Aorta (tissue), 5 donors: ENCODE results near the gene RELB. TPM values are rescaled to one million over a fixed set of nuclear protein-coding genes. Genes with fewer than 3 reads are reported as not detected.

Source experiments
- ATAC-seq: fragments of 200-7000 bp; cut with Tn5 transposase; one replicate; pipeline ENCODE4 v1.9.1; 2022; ENCODE audit warnings: moderate library complexity; ENCODE audit not compliant: low FRiP score
- DNase-seq, 2 donors: peaks; one replicate each; pipeline ENCODE4 v3.0.0-alpha.2; 2020
- H3K27ac ChIP-seq, 2 donors: one replicate each; pipeline ENCODE4 v1.5.1; 2013; ENCODE audit warnings: low read length in 2 of 2, mild to moderate bottlenecking in 2 of 2, moderate library complexity in 2 of 2, control low read depth in 1 of 2, inconsistent platforms in 1 of 2, low read depth in 1 of 2
- H3K27me3 ChIP-seq, 2 donors: one replicate each; pipeline ENCODE4 v1.6.1; 2013; ENCODE audit warnings: control low read depth in 1 of 2, low read length in 1 of 2, mild to moderate bottlenecking in 1 of 2, moderate library complexity in 1 of 2; ENCODE audit not compliant: insufficient read depth in 2 of 2, control insufficient read depth in 1 of 2
- H3K36me3 ChIP-seq, 2 donors: one replicate each; pipeline ENCODE4 v1.6.1; 2013; ENCODE audit warnings: control low read depth in 1 of 2, low read length in 1 of 2, mild to moderate bottlenecking in 1 of 2; ENCODE audit not compliant: insufficient read depth in 2 of 2, control insufficient read depth in 1 of 2
- H3K4me1 ChIP-seq, 2 donors: one replicate each; pipeline ENCODE4 v1.6.1; 2013; ENCODE audit warnings: low read length in 2 of 2, control low read depth in 1 of 2, mild to moderate bottlenecking in 1 of 2, moderate library complexity in 1 of 2; ENCODE audit not compliant: insufficient read depth in 2 of 2, control insufficient read depth in 1 of 2
- H3K4me3 ChIP-seq, 2 donors: one replicate each; pipeline ENCODE4 v1.5.1; 2013; ENCODE audit warnings: low read length in 2 of 2, control low read depth in 1 of 2, mild to moderate bottlenecking in 1 of 2
- H3K9me3 ChIP-seq: one replicate; pipeline ENCODE4 v1.6.1; 2013; ENCODE audit warnings: mild to moderate bottlenecking, low read length; ENCODE audit not compliant: control insufficient read depth
- WGBS, 2 donors: extraction: QIAGEN DNeasy Blood & Tissue Kit; methylation state at CpG; one replicate each; pipeline ENCODE4 v1.1.7; 2013; 5-methylcytosine and 5-hydroxymethylcytosine counted together
- intact Hi-C, 2 donors: fragments of 100-400 bp; cut with DNase I; formaldehyde crosslinking; loops; one replicate each; pipeline versions ENCODE4 v1.14.2 to v1.15.0; 2022
- polyA plus RNA-seq, 2 donors: library from polyadenylated mRNA; stranded (reverse); fragments of 200-250 nt; gene quantifications; one replicate each; pipeline ENCODE4 v1.2.3, GENCODE V29; 2013
- total RNA-seq, 2 donors: library from RNA; stranded (reverse); fragmentation: NEBNext Ultra II Directional; extraction: Animal tissue kit (Norgen Biotek cat#: 25700); gene quantifications; one replicate each; pipeline ENCODE4 v1.2.1, GENCODE V29; 2021
- donor health status: healthy with polysubstance abuse.
- donor health status: Bipolar disorder and iron deficiency.
- donor health status: DM: no; HTN: no; CAD: no.
- donor health status: DM: no; HTN: no; CAD: no.
- donor health status: DM: yes; HTN: yes; CAD: no.

The RELB gene
- total and polyA plus RNA-seq, 4 donors = 7.0 to 30.0 (median 15.4) TPM

- Histone ChIP-seq H3K4me3 (no peak overlapping the region), H3K9me3 (no peaks in the 10 kb centered on the region), H3K27ac (no peak overlapping the region), H3K27me3 (no peaks in the 10 kb centered on the region), H3K4me1 (no peaks in the 10 kb centered on the region), H3K36me3 (peaks cover 1 to 3% of the 10 kb centered on the region in 2 donors)
- intact Hi-C loops = no loop called here
- ATAC-seq (no peak), DNase-seq (no peak)
- 74 to 79% methylated on average over 10 of the region's 10 CpGs for WGBS, 2 donors
These were observed 7.3 kb downstream of the RELB start for GRCh38 chr19:45008552-45008951.

DNA sequence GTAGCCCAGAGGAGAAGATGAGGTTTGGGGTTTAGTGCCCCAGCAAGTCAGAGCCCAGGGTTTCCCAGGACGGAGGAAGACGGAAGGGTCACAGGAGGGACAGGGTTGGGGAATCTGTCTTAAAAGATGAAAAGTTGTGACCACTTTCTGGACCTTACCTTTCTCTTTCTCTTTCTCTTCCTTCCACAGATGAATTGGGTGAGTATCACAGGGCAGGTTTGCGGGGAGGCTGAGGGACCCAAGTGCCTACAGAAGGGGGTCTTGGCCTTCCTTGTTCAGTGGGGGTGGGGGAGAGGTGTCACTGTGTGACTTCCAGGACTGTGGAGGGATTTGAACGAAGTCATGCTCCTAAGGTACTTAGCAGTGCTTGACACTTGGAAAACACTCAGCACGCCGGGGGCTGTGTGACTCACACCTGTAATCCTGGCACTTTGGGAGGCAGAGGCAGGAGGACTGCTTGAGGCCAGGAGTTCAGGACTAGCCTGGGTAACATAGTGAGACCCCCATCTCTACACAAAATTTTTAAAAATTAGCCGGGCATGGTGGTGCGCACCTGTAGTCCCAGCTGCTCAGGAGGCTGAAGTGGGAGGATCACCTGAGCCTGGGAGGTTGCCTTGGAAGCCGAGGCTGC, 8.5 kb downstream of the RELB start:
- no peak for DNase-seq
- no peak overlapping the region for H3K4me3 ChIP-seq
- peaks cover 1 to 3% of the 10 kb centered on the region in 2 donors for H3K36me3 ChIP-seq
- 72 to 95% methylated on average over 8 to 9 of the region's 9 CpGs for WGBS, 2 donors
- no peak for ATAC-seq
- H3K4me1 ChIP-seq = no peaks in the 10 kb centered on the region
- H3K27ac ChIP-seq = no peak overlapping the region
- H3K9me3 ChIP-seq = no peaks in the 10 kb centered on the region
- intact Hi-C loops = no loop called here
- H3K27me3 ChIP-seq = no peaks in the 10 kb centered on the region

- intact Hi-C loops = no loop called here
- DNase-seq (no peak), ATAC-seq (no peak)
- WGBS, 2 donors = 57 to 69% methylated on average over 6 of the region's 6 CpGs
- Histone ChIP-seq H3K9me3 (no peaks in the 10 kb centered on the region), H3K27ac (no peak overlapping the region), H3K27me3 (no peaks in the 10 kb centered on the region), H3K4me3 (no peak overlapping the region), H3K36me3 (peaks cover 1 to 3% of the 10 kb centered on the region in 2 donors), H3K4me1 (no peaks in the 10 kb centered on the region)
These were observed 9.0 kb downstream of the RELB start for GRCh38 chr19:45010306-45010705.

GRCh38 chr19:45011959-45012358, 10.7 kb downstream of the RELB start:
- DNase-seq = no peak
- no peaks in the 10 kb centered on the region for H3K27me3 ChIP-seq
- no peak for ATAC-seq
- H3K4me3 ChIP-seq = no peak overlapping the region
- H3K27ac ChIP-seq = no peak overlapping the region
- H3K36me3 ChIP-seq = peaks cover 1 to 3% of the 10 kb centered on the region in 2 donors
- intact Hi-C loops = no loop called here
- H3K9me3 ChIP-seq = no peaks in the 10 kb centered on the region
- WGBS, 2 donors = 96% methylated on average over 42 of the region's 42 CpGs
- no peaks in the 10 kb centered on the region for H3K4me1 ChIP-seq

GRCh38 chr19:45016388-45017314, 15.4 kb downstream of the RELB start:
- Histone ChIP-seq H3K9me3 (no peaks in the 10 kb centered on the region), H3K27me3 (no peaks in the 10 kb centered on the region), H3K27ac (no peak overlapping the region), H3K36me3 (peaks cover 1 to 3% of the 10 kb centered on the region in 2 donors), H3K4me1 (no peaks in the 10 kb centered on the region), H3K4me3 (no peak overlapping the region)
- DNase-seq (peak; percentile 69 to 80), ATAC-seq (peak; percentile 68)
- intact Hi-C loops = no loop called here
- 55 to 56% methylated on average over 13 of the region's 13 CpGs for WGBS, 2 donors

GRCh38 chr19:45019187-45019586, 17.9 kb downstream of the RELB start:
- H3K4me1 ChIP-seq = no peaks in the 10 kb centered on the region
- H3K27me3 ChIP-seq = no peaks in the 10 kb centered on the region
- DNase-seq (no peak), ATAC-seq (no peak)
- no peak overlapping the region for H3K27ac ChIP-seq
- H3K9me3 ChIP-seq = no peaks in the 10 kb centered on the region
- no peak overlapping the region for H3K4me3 ChIP-seq
- intact Hi-C loops = no loop called here
- H3K36me3 ChIP-seq = no peaks in the 10 kb centered on the region
- 86 to 87% methylated on average over 2 of the region's 2 CpGs for WGBS, 2 donors

DNA sequence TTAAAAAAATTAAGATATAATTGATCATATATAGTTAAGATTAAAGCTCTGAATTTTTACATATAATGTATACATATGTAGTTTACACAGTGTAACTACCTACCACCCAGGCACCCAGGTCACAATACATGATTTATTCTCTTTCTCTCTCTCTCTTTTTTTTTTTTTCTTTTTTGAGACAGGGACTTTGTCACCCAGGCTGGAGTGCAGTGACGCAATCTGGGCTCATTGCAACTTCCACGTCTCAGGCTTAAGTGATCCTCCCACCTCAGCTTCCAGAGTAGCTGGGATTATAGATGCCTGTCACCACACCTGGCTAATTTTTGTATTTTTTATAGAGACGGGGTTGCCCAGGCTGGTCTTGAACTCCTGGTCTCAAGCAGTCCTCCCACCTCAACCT, 18.8 kb downstream of the RELB start:
- Histone ChIP-seq H3K9me3 (no peaks in the 10 kb centered on the region), H3K27me3 (no peaks in the 10 kb centered on the region), H3K27ac (no peak overlapping the region), H3K4me3 (no peak overlapping the region), H3K4me1 (no peaks in the 10 kb centered on the region), H3K36me3 (no peaks in the 10 kb centered on the region)
- WGBS, 2 donors = 91 to 98% methylated on average over 3 of the region's 3 CpGs
- ATAC-seq = no peak
- DNase-seq = no peak
- intact Hi-C loops = no loop called here

- no peak for DNase-seq
- Histone ChIP-seq H3K4me3 (no peak overlapping the region), H3K27ac (no peak overlapping the region), H3K36me3 (no peaks in the 10 kb centered on the region), H3K9me3 (no peaks in the 10 kb centered on the region), H3K27me3 (no peaks in the 10 kb centered on the region), H3K4me1 (no peaks in the 10 kb centered on the region)
- no peak for ATAC-seq
- 80 to 83% methylated on average over 13 to 14 of the region's 14 CpGs for WGBS, 2 donors
- intact Hi-C loops = no loop called here
These were observed 20.7 kb downstream of the RELB start for GRCh38 chr19:45021971-45022370.

- 90 to 96% methylated on average over 3 to 4 of the region's 4 CpGs for WGBS, 2 donors
- DNase-seq (no peak), ATAC-seq (no peak)
- Histone ChIP-seq H3K27me3 (no peaks in the 10 kb centered on the region), H3K4me1 (no peaks in the 10 kb centered on the region), H3K36me3 (no peaks in the 10 kb centered on the region), H3K9me3 (no peaks in the 10 kb centered on the region), H3K4me3 (no peak overlapping the region), H3K27ac (no peak overlapping the region)
- intact Hi-C loops = no loop called here
These were observed 21.8 kb downstream of the RELB start for GRCh38 chr19:45023048-45023447.
